NCI-H128 (cell line): ENCODE data around the gene OPALIN.

Experiments
- DNase-seq: peaks from one replicate; lab custom pipeline; 2025; ENCODE audit not compliant: unreplicated experiment; lab: John Stamatoyannopoulos, UW

Gene OPALIN

GRCh38 chr10:96374639-96374984 is 15.8 kb upstream of the OPALIN start:
- no peak for DNase-seq

DNA sequence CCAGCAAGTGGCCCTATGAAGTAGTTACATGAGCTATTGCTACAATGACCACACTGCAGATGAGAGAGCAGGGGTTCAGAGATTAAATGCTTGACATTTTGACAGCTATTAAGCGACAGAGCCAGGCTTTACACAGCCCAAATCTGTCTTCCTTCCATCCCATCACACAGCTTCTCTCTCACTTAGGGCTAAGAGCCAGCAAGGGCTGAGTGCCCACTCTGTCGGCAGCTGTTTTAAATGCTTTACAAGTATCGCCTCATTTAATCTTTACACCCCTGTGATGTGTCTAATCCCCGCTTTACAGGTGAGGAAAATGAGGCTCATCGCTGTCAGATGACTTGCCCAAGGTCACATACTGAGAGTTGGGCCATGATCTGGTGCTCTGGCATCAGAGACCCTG is 15.2 kb upstream of the OPALIN start:
- DNase-seq: no peak

DNA sequence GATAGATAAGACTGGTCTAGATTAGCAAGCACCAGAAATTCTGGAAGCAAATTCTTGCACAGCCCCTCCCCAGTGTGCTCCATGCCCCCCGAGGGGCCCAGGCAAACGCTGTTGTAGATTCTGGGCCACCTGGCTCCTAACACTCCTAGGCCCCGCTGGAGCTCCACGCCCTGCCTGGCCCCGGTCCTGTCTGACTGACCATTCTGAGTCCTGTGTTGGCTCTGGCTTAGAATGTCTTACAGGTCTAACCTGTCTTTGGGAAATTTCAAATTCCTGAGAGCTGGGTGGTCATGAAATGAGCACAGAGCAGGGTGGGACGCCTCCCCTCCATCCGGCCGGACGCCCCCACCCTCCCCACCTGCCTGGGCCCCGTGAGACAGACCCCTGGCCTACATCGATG is 12.6 kb upstream of the OPALIN start:
- DNase-seq: no peak

DNA sequence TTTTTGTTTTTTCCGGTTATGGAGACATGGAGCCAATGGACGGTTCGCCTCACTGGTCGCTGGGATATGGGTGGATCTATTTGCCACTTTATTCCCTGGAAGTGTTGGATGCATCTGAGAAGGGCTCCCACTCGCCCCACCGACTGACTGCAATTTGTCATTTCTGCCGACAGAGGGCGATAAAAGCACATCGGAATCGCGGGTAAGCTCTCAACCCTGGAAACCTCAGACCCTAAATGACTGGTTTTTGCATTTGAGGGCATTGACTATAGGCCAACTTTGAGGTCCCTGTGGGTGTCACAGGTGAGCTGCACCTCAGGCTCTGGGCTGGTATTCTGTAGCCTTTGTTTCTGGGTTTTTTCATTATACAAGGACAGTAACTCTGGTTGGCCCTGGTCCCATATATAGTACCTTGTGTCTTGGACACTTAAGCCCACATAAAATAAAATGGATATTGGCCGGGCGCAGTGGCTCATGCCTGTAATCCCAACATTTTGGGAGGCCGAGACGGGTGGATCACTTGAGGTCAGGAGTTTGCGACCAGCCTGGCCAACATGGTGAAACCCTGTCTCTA is 11.9 kb upstream of the OPALIN start:
- peak; percentile 17 for DNase-seq

DNA sequence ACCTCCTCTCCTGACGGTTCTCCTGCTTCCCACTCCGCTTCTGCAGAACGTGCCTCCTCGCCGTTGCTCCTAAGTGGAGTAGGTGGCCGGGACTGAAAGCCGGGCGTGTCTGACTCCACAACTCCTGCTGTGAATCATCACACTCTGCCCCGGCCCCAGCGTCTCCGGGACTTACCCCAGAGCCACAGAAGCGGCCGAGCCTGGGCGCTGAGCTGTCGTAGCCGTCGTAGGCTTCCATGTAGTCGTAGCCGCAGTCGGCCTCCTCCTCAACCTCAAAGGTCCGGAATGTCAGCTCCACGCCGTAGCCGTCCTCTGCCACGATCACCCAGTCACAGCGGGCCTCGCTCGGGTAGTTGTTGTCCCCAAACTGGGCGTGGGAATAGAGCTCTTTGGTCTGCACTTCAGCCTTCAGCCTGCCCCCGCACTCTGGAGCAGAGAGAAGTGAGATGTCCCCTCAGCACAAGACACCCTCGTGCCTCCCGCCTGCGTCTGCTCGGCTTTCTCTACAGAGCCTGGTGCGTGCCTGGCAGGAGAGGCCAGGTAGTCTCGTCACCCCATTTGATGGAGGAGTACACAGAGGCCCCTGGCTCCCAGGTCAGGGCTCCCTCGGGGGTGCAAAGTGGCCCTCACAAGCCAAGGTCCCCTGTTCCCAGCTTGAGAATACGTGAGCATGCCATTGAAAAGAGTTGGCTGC is 11.2 kb upstream of the OPALIN start:
- DNase-seq: no peak

GRCh38 chr10:96368971-96369370 is 10.2 kb upstream of the OPALIN start:
- no peak for DNase-seq

DNA sequence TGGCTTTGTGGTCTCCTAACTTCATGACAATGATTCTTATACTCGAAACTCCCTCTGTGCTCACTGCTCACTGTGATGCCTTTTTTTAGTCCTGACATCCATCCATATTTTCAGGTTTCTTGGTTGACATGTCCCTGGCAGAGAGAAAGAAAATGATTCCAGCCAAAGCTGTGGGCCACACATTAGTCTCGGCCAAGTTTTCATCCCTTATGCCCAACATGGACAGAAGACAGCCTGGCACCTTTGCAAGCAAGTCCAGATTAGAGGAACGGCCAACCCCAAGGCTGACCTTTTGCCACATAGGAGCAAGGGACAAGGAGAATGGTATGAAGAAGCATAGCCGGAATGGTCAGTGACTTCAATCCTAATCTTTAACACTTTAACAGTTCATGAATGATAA is 8.7 kb upstream of the OPALIN start:
- no peak for DNase-seq

DNA sequence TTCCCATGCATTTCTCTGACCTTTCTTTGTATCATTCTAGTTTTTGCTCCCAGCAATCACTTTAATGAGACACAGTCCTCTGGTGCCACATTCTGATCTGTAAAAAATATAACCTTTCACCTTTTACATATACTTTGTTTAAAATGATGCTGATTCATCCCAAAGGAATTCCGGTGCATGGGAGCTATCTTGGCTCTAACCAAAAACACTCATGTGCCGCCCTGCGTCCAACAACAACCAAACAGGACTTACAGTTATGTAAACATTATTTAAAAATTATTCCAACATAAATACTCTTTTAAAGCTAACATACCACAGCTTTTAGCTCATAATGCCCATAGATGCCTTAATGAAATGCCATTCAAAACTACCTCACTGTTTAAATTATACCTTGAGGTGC is 7.7 kb upstream of the OPALIN start:
- no peak for DNase-seq

DNA sequence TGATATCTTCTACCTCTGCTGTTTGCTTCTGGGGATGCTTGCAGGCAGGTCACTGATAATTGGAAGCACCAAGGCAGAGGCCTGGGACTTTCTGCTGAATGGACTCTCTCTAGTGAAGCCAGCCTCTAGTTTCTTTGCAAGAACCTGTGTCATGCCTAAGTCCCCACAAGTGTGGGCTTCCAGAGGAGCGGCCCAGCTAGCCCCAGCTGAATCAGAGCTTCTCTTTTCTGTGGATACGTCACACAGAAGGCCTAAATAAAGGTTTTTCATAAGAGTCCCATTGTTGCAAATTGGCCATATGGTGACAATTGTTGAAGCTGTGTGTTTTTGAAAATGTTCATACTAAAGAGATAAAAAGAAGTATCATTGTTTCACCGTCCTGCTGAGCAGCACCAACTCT is 6.8 kb upstream of the OPALIN start:
- DNase-seq: no peak

- no peak for DNase-seq
Observed at GRCh38 chr10:96360766-96361165, 2.0 kb upstream of the OPALIN start.

DNA sequence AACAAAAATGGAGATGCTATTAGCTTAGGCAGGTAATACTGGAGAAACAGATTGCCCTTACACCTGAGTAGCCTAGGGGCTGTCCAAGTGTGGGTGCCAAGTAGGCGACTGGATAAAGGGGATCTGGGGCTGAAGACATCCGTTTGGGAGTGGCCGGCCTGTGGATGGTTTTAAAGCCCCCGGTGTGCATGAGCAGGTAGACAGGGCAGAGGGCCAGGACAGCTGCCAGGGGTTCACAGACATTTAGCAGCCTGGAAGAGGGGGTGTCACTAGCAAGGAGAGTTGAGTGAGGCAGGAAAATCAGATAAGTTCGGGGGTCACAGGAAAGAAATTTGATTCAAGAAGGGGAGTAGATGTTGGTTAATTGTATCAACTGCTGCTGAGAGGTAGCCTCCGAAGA is 1.5 kb upstream of the OPALIN start:
- no peak for DNase-seq

DNA sequence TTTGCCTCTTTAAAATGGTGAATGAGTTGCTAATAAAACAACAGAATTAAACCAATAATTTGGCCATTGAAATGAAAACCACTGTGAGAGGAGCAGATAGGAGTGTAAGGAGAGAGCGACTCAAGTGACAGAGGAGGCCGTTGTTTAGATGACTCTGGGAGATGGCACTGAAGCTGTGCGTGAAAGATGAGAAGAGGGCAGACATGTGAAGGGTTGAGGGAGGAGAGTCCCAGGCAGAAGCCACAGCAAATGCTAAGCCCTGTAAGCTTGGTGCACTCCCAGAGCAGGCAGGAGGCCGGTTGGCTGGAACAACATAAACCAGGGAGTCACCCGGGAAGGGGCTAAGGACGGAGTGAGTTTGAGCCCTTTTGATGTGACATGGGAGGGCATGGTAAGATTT is 814 bp upstream of the OPALIN start:
- no peak for DNase-seq

GRCh38 chr10:96357038-96357620 is 1.7 kb downstream of the OPALIN start:
- DNase-seq: no peak

DNA sequence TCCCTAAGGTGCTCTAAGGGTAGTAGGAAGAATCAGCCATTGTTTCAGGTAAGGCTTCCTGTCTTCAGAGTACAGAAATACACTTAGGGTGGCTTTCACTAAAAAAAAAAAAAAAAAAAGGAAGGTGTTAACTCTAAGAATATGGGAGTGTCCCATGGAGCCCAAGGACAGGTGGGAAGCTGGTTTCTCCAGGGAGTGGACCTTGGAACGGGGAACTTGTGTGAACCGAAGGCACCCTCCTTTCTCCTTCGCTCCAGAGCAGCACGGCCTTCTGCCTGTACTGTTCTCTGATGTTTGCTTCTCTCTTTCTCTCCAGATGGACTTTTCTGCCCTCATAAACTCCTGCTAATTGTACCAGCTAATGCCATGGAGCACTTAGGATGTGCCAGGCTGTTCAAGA is 6.2 kb downstream of the OPALIN start:
- no peak for DNase-seq

- DNase-seq: no peak
Observed at GRCh38 chr10:96352027-96352426, 6.8 kb downstream of the OPALIN start.

- DNase-seq: no peak
Observed at GRCh38 chr10:96346295-96346694, 12.5 kb downstream of the OPALIN start.

DNA sequence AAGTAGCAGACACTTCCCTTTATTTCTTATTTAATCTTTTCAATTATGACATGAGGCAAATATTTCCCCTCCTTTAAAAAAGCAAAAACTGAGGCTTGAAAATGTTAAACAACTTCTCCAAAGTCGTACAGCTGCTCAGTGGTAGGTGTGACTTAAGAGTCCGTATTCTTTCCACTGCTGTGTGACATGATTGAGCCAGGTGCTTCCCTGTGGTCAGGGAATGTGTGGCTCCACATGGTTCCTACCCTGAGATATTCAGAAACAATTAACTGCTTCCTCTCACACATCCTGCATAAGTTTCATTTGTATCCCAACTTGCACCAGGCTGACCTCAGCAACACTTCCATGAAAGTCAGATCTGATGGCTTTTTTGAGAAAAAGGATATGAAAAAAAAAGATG is 13.6 kb downstream of the OPALIN start:
- DNase-seq: no peak

- no peak for DNase-seq
Observed at GRCh38 chr10:96344178-96344577, 14.6 kb downstream of the OPALIN start.

- DNase-seq: no peak
Observed at GRCh38 chr10:96342402-96342801, 16.4 kb downstream of the OPALIN start.

GRCh38 chr10:96341219-96342182 is 17.3 kb downstream of the OPALIN start:
- no peak for DNase-seq

DNA sequence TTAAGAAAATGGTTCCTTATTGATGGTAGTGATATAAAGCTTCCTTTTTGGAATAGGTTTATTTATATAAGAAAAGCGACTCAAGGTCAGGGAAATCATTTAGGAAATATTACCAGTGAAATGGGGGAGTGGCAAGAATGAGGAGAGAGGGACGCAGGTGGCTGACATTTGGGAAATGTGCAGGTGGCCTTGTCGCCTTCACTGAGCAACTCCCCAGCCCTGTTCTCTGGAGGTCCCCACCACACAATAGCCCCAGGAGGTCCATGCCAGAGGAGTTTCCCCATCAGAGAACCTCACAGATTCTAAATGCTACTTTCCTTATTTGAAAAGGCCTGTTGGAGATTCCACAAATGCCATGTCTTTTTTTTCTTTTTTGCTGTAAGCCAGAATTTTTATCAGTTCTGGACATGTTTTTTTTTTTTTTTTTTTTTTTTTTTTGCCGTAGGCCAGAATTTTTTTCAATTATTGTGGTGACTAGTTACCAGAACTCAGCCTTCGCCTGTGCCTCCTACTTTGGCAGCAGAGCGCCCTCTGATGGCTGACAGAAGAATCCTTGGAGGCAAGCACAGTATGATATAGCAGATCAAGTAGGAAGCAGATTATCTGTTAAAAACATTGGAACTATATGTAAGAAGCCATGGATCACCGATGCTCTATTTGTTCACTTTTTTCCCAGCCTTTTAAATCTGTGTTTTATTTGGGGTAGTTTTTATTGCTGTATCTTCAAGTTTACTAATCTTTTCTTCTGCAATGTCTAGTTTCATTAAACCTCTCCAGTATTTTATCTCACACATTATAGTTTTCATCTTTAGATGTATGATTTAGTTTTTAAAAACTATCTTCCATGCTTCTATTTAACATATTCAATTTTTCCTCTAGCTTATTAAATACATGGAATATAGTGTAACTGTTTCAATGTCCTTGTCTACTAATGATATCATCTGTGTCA is 18.6 kb downstream of the OPALIN start:
- no peak for DNase-seq
